ENCODE measurements around the gene ST6GALNAC6. TPM values are rescaled to one million over a fixed set of nuclear protein-coding genes. Genes with fewer than 3 reads are reported as not detected.

Gene ST6GALNAC6
- total RNA-seq, 1 donor from 2014 or later, result 77.0 TPM

- Mint-ChIP-seq H3K9me3 (ENCODE audit: unreplicated experiment) (no peaks in the 10 kb centered on the region), H3K27me3 (ENCODE audit: unreplicated experiment) (no peaks in the 10 kb centered on the region), H3K36me3 (ENCODE audit: unreplicated experiment) (peaks cover 21% of the 10 kb centered on the region), H3K4me3 (ENCODE audit: unreplicated experiment) (no peak overlapping the region), H3K27ac (ENCODE audit: unreplicated experiment) (no peak overlapping the region), H3K4me1 (ENCODE audit: unreplicated experiment) (no peaks in the 10 kb centered on the region)
- no peak for DNase-seq (ENCODE audit: extremely low spot score, unreplicated experiment)
- TF ChIP-seq CTCF (IDR thresholded peaks at IDR 0.05), result no peak
These were observed 31.0 kb downstream of the ST6GALNAC6 start for GRCh38 chr9:127868278-127868902.

- no peaks in the 10 kb centered on the region for H3K9me3 Mint-ChIP-seq (ENCODE audit: unreplicated experiment)
These were observed 31.8 kb downstream of the ST6GALNAC6 start for GRCh38 chr9:127867356-127868277.

GRCh38 chr9:127866535-127866934 is 32.9 kb downstream of the ST6GALNAC6 start:
- no peak for TF ChIP-seq CTCF (IDR thresholded peaks at IDR 0.05)
- H3K4me3 Mint-ChIP-seq (ENCODE audit: unreplicated experiment), result no peak overlapping the region
- no peaks in the 10 kb centered on the region for H3K9me3 Mint-ChIP-seq (ENCODE audit: unreplicated experiment)
- peaks cover 17% of the 10 kb centered on the region for H3K36me3 Mint-ChIP-seq (ENCODE audit: unreplicated experiment)
- H3K4me1 Mint-ChIP-seq (ENCODE audit: unreplicated experiment), result peaks cover 3% of the 10 kb centered on the region
- no peak for DNase-seq (ENCODE audit: extremely low spot score, unreplicated experiment)
- H3K27ac Mint-ChIP-seq (ENCODE audit: unreplicated experiment), result no peak overlapping the region
- no peaks in the 10 kb centered on the region for H3K27me3 Mint-ChIP-seq (ENCODE audit: unreplicated experiment)

More at GRCh38 chr9:127867356-127868277, 31.8 kb downstream of the ST6GALNAC6 start:
- Mint-ChIP-seq H3K36me3 (ENCODE audit: unreplicated experiment) (peaks cover 21% of the 10 kb centered on the region), H3K4me1 (ENCODE audit: unreplicated experiment) (no peaks in the 10 kb centered on the region), H3K27ac (ENCODE audit: unreplicated experiment) (no peak overlapping the region), H3K27me3 (ENCODE audit: unreplicated experiment) (no peaks in the 10 kb centered on the region), H3K4me3 (ENCODE audit: unreplicated experiment) (no peak overlapping the region)
- no peak for TF ChIP-seq CTCF (IDR thresholded peaks at IDR 0.05)
- DNase-seq (ENCODE audit: extremely low spot score, unreplicated experiment), result no peak

GRCh38 chr9:127865645-127866464 is 33.5 kb downstream of the ST6GALNAC6 start:
- Mint-ChIP-seq H3K27ac (ENCODE audit: unreplicated experiment) (no peak overlapping the region), H3K4me3 (ENCODE audit: unreplicated experiment) (no peak overlapping the region), H3K9me3 (ENCODE audit: unreplicated experiment) (no peaks in the 10 kb centered on the region), H3K4me1 (ENCODE audit: unreplicated experiment) (peaks cover 3% of the 10 kb centered on the region), H3K27me3 (ENCODE audit: unreplicated experiment) (no peaks in the 10 kb centered on the region), H3K36me3 (ENCODE audit: unreplicated experiment) (peaks cover 14% of the 10 kb centered on the region)
- TF ChIP-seq CTCF (IDR thresholded peaks at IDR 0.05), result no peak
- no peak for DNase-seq (ENCODE audit: extremely low spot score, unreplicated experiment)
